Loucy (cell line): ENCODE data around the gene PTPA.

Source experiments
- H2AFZ ChIP-seq: fragments of 200-600 bp; sonication (generic); 2 replicates; pipeline ENCODE4 v1.6.0; 2016; ENCODE audit warnings: antibody characterized with exemption, mild to moderate bottlenecking, low read length, moderate library complexity
- H3F3A ChIP-seq: fragments of 200-600 bp; 2 replicates; pipeline ENCODE4 v1.6.0; 2016; ENCODE audit warnings: antibody characterized with exemption, low read depth, mild to moderate bottlenecking
- H3K27me3 ChIP-seq: fragments of 200-600 bp; sonication (generic); 2 replicates; pipeline ENCODE4 v1.6.1; 2014; ENCODE audit warnings: low read length, mild to moderate bottlenecking; ENCODE audit not compliant: insufficient read depth, poor library complexity, severe bottlenecking
- H3K36me3 ChIP-seq: fragments of 200-600 bp; sonication (generic); 2 replicates; pipeline ENCODE4 v1.6.1; 2016; ENCODE audit warnings: low read length; ENCODE audit not compliant: insufficient read depth
- H3K4me1 ChIP-seq: fragments of 200-600 bp; sonication (generic); 2 replicates; pipeline ENCODE4 v1.5.1; 2014; ENCODE audit warnings: low read length, mild to moderate bottlenecking; ENCODE audit not compliant: insufficient read depth, poor library complexity, severe bottlenecking
- H3K4me2 ChIP-seq: fragments of 200-600 bp; sonication (generic); 2 replicates; pipeline ENCODE4 v1.6.0; 2014; ENCODE audit warnings: antibody characterized with exemption, low read length, low read depth, mild to moderate bottlenecking; ENCODE audit not compliant: poor library complexity, severe bottlenecking
- H3K4me3 ChIP-seq: fragments of 200-600 bp; sonication (generic); 2 replicates; pipeline ENCODE4 v1.5.1; 2014; ENCODE audit warnings: low read length, mild to moderate bottlenecking, mixed read lengths; ENCODE audit not compliant: poor library complexity, severe bottlenecking
- H3K79me2 ChIP-seq: fragments of 200-600 bp; sonication (generic); 2 replicates; pipeline ENCODE4 v1.6.1; 2014; ENCODE audit warnings: low read length; ENCODE audit not compliant: insufficient read depth
- H3K9ac ChIP-seq: fragments of 200-600 bp; sonication (generic); 2 replicates; pipeline ENCODE4 v1.6.0; 2014; ENCODE audit warnings: mild to moderate bottlenecking, low read depth, low read length, moderate library complexity; ENCODE audit not compliant: poor library complexity, severe bottlenecking
- H3K9me2 ChIP-seq: fragments of 200-600 bp; sonication (generic); replicated peaks from 2 replicates; pipeline ENCODE4 v1.6.1; 2016; ENCODE audit warnings: low read depth, low read length, mixed read lengths
- H3K9me3 ChIP-seq: fragments of 200-600 bp; sonication (generic); 2 replicates; pipeline ENCODE4 v1.6.1; 2014; ENCODE audit warnings: mild to moderate bottlenecking, antibody characterized with exemption, low read length, low read depth; ENCODE audit not compliant: insufficient read depth
- H4K20me1 ChIP-seq: fragments of 200-600 bp; sonication (generic); 2 replicates; pipeline ENCODE4 v1.6.0; 2014; ENCODE audit warnings: antibody characterized with exemption, low read length, mild to moderate bottlenecking; ENCODE audit not compliant: insufficient read depth, poor library complexity, severe bottlenecking
- CTCF ChIP-seq: fragments of 200-600 bp; sonication (generic); conservative IDR thresholded peaks from 2 replicates; pipeline ENCODE4 v1.5.1; 2014; ENCODE audit warnings: mild to moderate bottlenecking, antibody characterized with exemption, low read length
- EZH2phosphoT487 ChIP-seq: fragments of 200-600 bp; IDR thresholded peaks from 2 replicates; pipeline ENCODE4 v1.6.1; 2018; ENCODE audit warnings: antibody characterized with exemption, mild to moderate bottlenecking, moderate library complexity, borderline replicate concordance

PTPA gene

DNA sequence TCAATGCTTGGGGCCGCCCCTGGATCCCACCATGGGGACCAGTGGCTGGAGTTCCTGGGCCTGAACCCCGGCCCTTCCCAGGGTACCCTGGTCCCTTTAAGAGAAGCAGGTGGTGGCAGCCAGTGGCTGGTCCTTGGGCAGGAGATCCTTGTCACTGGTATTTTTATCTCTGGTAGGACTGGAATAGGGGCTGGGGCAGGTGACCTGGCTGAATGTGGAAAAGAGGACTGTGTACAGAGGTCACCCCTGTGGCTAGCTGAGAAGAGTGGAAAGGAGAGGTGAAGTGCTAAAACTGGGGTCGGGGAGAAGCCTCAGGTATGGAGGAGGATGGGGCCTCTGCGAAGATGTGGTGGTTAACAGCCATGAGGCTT is 7.6 kb upstream of the PTPA start:
- Histone ChIP-seq H3K4me3 (no peak overlapping the region), H3F3A (no peaks in the 10 kb centered on the region), H2AFZ (no peak overlapping the region), H4K20me1 (no peaks in the 10 kb centered on the region), H3K4me2 (no peak overlapping the region), H3K9ac (no peak overlapping the region), H3K9me3 (no peaks in the 10 kb centered on the region), H3K79me2 (no peaks in the 10 kb centered on the region), H3K36me3 (no peaks in the 10 kb centered on the region), H3K9me2 (no peaks in the 10 kb centered on the region), H3K27me3 (no peaks in the 10 kb centered on the region), H3K4me1 (no peaks in the 10 kb centered on the region)
- no peak for TF ChIP-seq EZH2phosphoT487
- TF ChIP-seq CTCF: no peak

GRCh38 chr9:129104051-129104450 is 7.2 kb upstream of the PTPA start:
- no peaks in the 10 kb centered on the region for H3K9me2 ChIP-seq
- no peaks in the 10 kb centered on the region for H3K9me3 ChIP-seq
- H3K36me3 ChIP-seq: no peaks in the 10 kb centered on the region
- no peaks in the 10 kb centered on the region for H3K79me2 ChIP-seq
- no peak overlapping the region for H3K4me3 ChIP-seq
- no peaks in the 10 kb centered on the region for H3K27me3 ChIP-seq
- no peaks in the 10 kb centered on the region for H4K20me1 ChIP-seq
- TF ChIP-seq CTCF (no peak), EZH2phosphoT487 (no peak)
- H3K4me1 ChIP-seq: no peaks in the 10 kb centered on the region
- no peak overlapping the region for H3K9ac ChIP-seq
- no peaks in the 10 kb centered on the region for H3F3A ChIP-seq
- no peak overlapping the region for H3K4me2 ChIP-seq
- no peak overlapping the region for H2AFZ ChIP-seq

DNA sequence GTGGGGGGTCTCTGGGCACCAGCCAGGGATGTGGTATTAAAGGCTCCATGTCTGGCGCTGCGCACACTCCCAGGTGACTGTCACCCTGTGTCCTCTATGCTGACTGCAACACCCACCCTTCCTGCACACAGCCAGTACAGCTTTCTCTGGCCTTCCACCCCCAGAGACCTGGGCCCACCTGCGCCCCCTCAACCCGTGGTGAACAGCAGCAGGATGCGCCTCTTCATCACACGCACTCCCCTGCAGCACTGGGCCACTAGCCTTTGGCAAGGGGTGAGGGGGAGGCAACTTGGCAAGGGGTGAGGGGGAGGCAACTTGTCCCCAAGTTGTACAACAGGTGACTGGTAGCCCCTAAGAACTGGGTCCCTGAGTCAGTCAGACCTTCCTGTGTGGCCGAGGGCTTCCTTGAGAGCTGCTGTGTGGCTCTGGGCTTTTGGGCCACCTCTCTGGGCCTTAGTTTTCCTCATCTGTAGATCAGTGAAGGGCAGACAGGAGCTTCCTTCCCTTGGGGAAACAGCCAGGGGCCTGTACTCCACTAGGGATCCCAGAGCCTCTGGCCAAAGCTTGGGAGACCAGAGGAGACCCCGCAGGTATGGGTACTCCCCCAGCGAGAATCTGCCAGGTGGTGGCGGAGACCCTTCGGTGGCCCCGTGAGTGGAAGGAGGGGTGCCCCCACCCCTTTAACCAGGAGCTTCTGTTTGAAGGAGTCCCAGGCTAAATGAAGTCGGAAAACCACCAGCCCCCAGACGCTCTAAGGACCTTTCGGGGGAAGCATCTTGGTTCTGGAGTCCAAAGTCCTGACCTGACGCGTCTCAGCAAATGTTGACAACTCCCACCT is 5.1 kb upstream of the PTPA start:
- H3K4me3 ChIP-seq: no peak overlapping the region
- no peaks in the 10 kb centered on the region for H3K27me3 ChIP-seq
- no peak for TF ChIP-seq EZH2phosphoT487
- no peak for TF ChIP-seq CTCF
- no peak overlapping the region for H3K4me2 ChIP-seq
- no peak overlapping the region for H2AFZ ChIP-seq
- no peaks in the 10 kb centered on the region for H3F3A ChIP-seq
- no peaks in the 10 kb centered on the region for H3K9me2 ChIP-seq
- no peak overlapping the region for H3K9ac ChIP-seq
- no peaks in the 10 kb centered on the region for H3K36me3 ChIP-seq
- no peaks in the 10 kb centered on the region for H4K20me1 ChIP-seq
- H3K9me3 ChIP-seq: no peaks in the 10 kb centered on the region
- no peaks in the 10 kb centered on the region for H3K4me1 ChIP-seq
- no peaks in the 10 kb centered on the region for H3K79me2 ChIP-seq
